GM12891 (cell line): ENCODE data around the gene CDK2.

Source experiments
- POLR2A ChIP-seq: IDR thresholded peaks from 2 replicates; pipeline ENCODE4 v1.6.1; 2011; ENCODE audit warnings: low read depth, low read length, control low read depth
- POLR2AphosphoS5 ChIP-seq: IDR thresholded peaks from 2 replicates; pipeline ENCODE4 v1.6.1; 2011; ENCODE audit warnings: low read depth, low read length, control low read depth

GRCh38 chr12:55927588-55928502, 38.8 kb upstream of the CDK2 start, which contains the start of gene PYM1:
- peak; percentile 74 for TF ChIP-seq POLR2AphosphoS5
- TF ChIP-seq POLR2A: peak; percentile 62; the same call in 1 of the 2 replicates
